DND-41 (cell line): ENCODE measurements around the gene OR51B4.

ENCODE experiments used
- EZH2 ChIP-seq: IDR thresholded peaks from 3 replicates; pipeline ENCODE4 v1.6.1; 2012; ENCODE audit warnings: borderline replicate concordance, low read depth, mild to moderate bottlenecking, moderate library complexity, low read length, inconsistent platforms; ENCODE audit not compliant: severe bottlenecking
- TF ChIP-seq, protein P1 (sequence below): IDR thresholded peaks from 2 replicates; pipeline ENCODE4 v1.5.1; 2012; ENCODE audit warnings: borderline replicate concordance, low read length, moderate library complexity, mild to moderate bottlenecking; ENCODE audit not compliant: poor library complexity, severe bottlenecking; ENCODE audit errors: extremely low read depth

DNA sequence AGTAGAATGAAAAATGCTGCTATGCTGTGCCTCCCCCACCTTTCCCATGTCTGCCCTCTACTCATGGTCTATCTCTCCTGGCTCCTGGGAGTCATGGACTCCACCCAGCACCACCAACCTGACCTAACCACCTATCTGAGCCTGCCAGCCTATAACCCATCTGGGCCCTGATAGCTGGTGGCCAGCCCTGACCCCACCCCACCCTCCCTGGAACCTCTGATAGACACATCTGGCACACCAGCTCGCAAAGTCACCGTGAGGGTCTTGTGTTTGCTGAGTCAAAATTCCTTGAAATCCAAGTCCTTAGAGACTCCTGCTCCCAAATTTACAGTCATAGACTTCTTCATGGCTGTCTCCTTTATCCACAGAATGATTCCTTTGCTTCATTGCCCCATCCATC lies 17.1 kb downstream of the OR51B4 start:
- TF ChIP-seq, protein P1, sequence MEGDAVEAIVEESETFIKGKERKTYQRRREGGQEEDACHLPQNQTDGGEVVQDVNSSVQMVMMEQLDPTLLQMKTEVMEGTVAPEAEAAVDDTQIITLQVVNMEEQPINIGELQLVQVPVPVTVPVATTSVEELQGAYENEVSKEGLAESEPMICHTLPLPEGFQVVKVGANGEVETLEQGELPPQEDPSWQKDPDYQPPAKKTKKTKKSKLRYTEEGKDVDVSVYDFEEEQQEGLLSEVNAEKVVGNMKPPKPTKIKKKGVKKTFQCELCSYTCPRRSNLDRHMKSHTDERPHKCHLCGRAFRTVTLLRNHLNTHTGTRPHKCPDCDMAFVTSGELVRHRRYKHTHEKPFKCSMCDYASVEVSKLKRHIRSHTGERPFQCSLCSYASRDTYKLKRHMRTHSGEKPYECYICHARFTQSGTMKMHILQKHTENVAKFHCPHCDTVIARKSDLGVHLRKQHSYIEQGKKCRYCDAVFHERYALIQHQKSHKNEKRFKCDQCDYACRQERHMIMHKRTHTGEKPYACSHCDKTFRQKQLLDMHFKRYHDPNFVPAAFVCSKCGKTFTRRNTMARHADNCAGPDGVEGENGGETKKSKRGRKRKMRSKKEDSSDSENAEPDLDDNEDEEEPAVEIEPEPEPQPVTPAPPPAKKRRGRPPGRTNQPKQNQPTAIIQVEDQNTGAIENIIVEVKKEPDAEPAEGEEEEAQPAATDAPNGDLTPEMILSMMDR: no peak
- no peak for TF ChIP-seq EZH2
